Stimulated activated CD8-positive, alpha-beta memory T cell treated with anti-CD3 and anti-CD28 coated beads, Interleukin-4, amount 100 ng/mL, for 24 hours (primary cell): ENCODE data around the gene RECK.
"Not testable (repeated sequence)": the region's sequence is repeated elsewhere in the genome, so short reads cannot be mapped to it uniquely, and the experiment has no call there.

Source experiments
- DNase-seq: peaks from one replicate; pipeline ENCODE4 v3.0.0-alpha.2; 2020; ENCODE audit warnings: low read depth

RECK gene

GRCh38 chr9:36063804-36064447 lies 27.2 kb downstream of the RECK start:
- no peak for DNase-seq

- no peak for DNase-seq
Measured at GRCh38 chr9:36064448-36065037, 27.8 kb downstream of the RECK start.

GRCh38 chr9:36074055-36074454 lies 37.3 kb downstream of the RECK start:
- DNase-seq: no peak

GRCh38 chr9:36074870-36075532 lies 38.3 kb downstream of the RECK start:
- no peak for DNase-seq

GRCh38 chr9:36078051-36078450 lies 41.3 kb downstream of the RECK start:
- no peak for DNase-seq

GRCh38 chr9:36080519-36080918 lies 43.8 kb downstream of the RECK start:
- DNase-seq: no peak

- no peak for DNase-seq
Measured at GRCh38 chr9:36082931-36083330, 46.2 kb downstream of the RECK start.

GRCh38 chr9:36086442-36086841 lies 49.7 kb downstream of the RECK start:
- no peak for DNase-seq

GRCh38 chr9:36087054-36087453 lies 50.3 kb downstream of the RECK start:
- not testable (repeated sequence) for DNase-seq

- no peak for DNase-seq
Measured at GRCh38 chr9:36088020-36088419, 51.3 kb downstream of the RECK start.

GRCh38 chr9:36091026-36091953 lies 54.6 kb downstream of the RECK start:
- DNase-seq: no peak

- DNase-seq: no peak
Measured at GRCh38 chr9:36092014-36092413, 55.3 kb downstream of the RECK start.

- DNase-seq: peak; percentile 1
Measured at GRCh38 chr9:36092509-36093215, 55.9 kb downstream of the RECK start.

- no peak for DNase-seq
Measured at GRCh38 chr9:36093384-36093783, 56.7 kb downstream of the RECK start.

GRCh38 chr9:36099718-36100117 lies 63.0 kb downstream of the RECK start:
- DNase-seq: no peak

- DNase-seq: no peak
Measured at GRCh38 chr9:36100532-36100931, 63.8 kb downstream of the RECK start.

GRCh38 chr9:36101916-36102741 lies 65.4 kb downstream of the RECK start:
- DNase-seq: no peak

GRCh38 chr9:36102742-36103495 lies 66.2 kb downstream of the RECK start:
- peak; percentile 82 for DNase-seq

- DNase-seq: no peak
Measured at GRCh38 chr9:36109071-36109470, 72.4 kb downstream of the RECK start.

GRCh38 chr9:36110434-36110833 lies 73.7 kb downstream of the RECK start:
- no peak for DNase-seq
